T-helper 22 cell (primary cell): Measurements from ENCODE around the gene PAPPA2.
"Not testable (repeated sequence)": the region's sequence is repeated elsewhere in the genome, so short reads cannot be mapped to it uniquely, and the experiment has no call there.

Source experiments
- DNase-seq: peaks from one replicate; pipeline ENCODE4 v3.0.0-alpha.2; 2020; ENCODE audit warnings: low read depth

Gene PAPPA2

GRCh38 chr1:176603696-176604095 is 140.7 kb downstream of the PAPPA2 start:
- DNase-seq, result no peak

GRCh38 chr1:176604461-176604860 is 141.5 kb downstream of the PAPPA2 start:
- no peak for DNase-seq

- DNase-seq, result no peak
These were observed 142.2 kb downstream of the PAPPA2 start for GRCh38 chr1:176605176-176605575.

- DNase-seq, result no peak
These were observed 146.8 kb downstream of the PAPPA2 start for GRCh38 chr1:176609556-176610408.

GRCh38 chr1:176612791-176613190 is 149.8 kb downstream of the PAPPA2 start:
- DNase-seq, result no peak

- DNase-seq, result no peak
These were observed 154.9 kb downstream of the PAPPA2 start for GRCh38 chr1:176617881-176618280.

- DNase-seq, result no peak
These were observed 156.3 kb downstream of the PAPPA2 start for GRCh38 chr1:176619261-176619660.

GRCh38 chr1:176625365-176625764 is 162.4 kb downstream of the PAPPA2 start:
- DNase-seq, result no peak

GRCh38 chr1:176626572-176627061 is 163.6 kb downstream of the PAPPA2 start:
- DNase-seq, result no peak

GRCh38 chr1:176628775-176629174 is 165.8 kb downstream of the PAPPA2 start:
- DNase-seq, result no peak

GRCh38 chr1:176634733-176635132 is 171.8 kb downstream of the PAPPA2 start:
- DNase-seq, result not testable (repeated sequence)

- no peak for DNase-seq
These were observed 175.9 kb downstream of the PAPPA2 start for GRCh38 chr1:176638713-176639526.

- DNase-seq, result no peak
These were observed 180.6 kb downstream of the PAPPA2 start for GRCh38 chr1:176643536-176643935.

- DNase-seq, result no peak
These were observed 185.6 kb downstream of the PAPPA2 start for GRCh38 chr1:176648556-176648955.

- DNase-seq, result no peak
These were observed 193.5 kb downstream of the PAPPA2 start for GRCh38 chr1:176656257-176656995.

GRCh38 chr1:176669782-176670181 is 206.8 kb downstream of the PAPPA2 start:
- DNase-seq, result no peak

- DNase-seq, result no peak
These were observed 207.9 kb downstream of the PAPPA2 start for GRCh38 chr1:176670853-176671252.

GRCh38 chr1:176682830-176683535 is 220.0 kb downstream of the PAPPA2 start:
- DNase-seq, result no peak

GRCh38 chr1:176691251-176692228 is 228.6 kb downstream of the PAPPA2 start:
- DNase-seq, result no peak

- no peak for DNase-seq
These were observed 229.5 kb downstream of the PAPPA2 start for GRCh38 chr1:176692431-176692830.
